Endothelial cell of umbilical vein (primary cell): ENCODE results near the gene RIPOR3.
A peak's percentile ranks its signal among the peaks of the same experiment; 100 is the strongest.

Source experiments
- CTCF ChIP-seq, 2 donors: IDR thresholded peaks; 1 replicate in 1 of 2; 2 replicates in 1 of 2; pipeline ENCODE4 v1.5.1; 2011; ENCODE audit warnings: low read length in 2 of 2, mild to moderate bottlenecking in 2 of 2, moderate library complexity in 2 of 2, control low read depth in 1 of 2, inconsistent platforms in 1 of 2, low read depth in 1 of 2; ENCODE audit not compliant: insufficient read depth in 1 of 2; ENCODE audit errors: extremely low read depth in 1 of 2
- EZH2 ChIP-seq: IDR thresholded peaks from 2 replicates; pipeline ENCODE4 v1.6.1; 2012; ENCODE audit warnings: borderline replicate concordance, low read depth, mild to moderate bottlenecking, moderate library complexity, low read length, inconsistent platforms; ENCODE audit not compliant: severe bottlenecking
- MAX ChIP-seq: IDR thresholded peaks from 2 replicates; pipeline ENCODE4 v1.6.1; 2011; ENCODE audit not compliant: insufficient read depth, insufficient read length
- POLR2A ChIP-seq: IDR thresholded peaks from 2 replicates; pipeline ENCODE4 v1.6.1; 2012; ENCODE audit warnings: low read depth, mild to moderate bottlenecking, control low read depth, low read length
- POLR2AphosphoS5 ChIP-seq: IDR thresholded peaks from 2 replicates; pipeline ENCODE4 v1.6.1; 2012; ENCODE audit warnings: low read depth, mild to moderate bottlenecking, control low read depth, low read length, moderate library complexity; ENCODE audit not compliant: insufficient read depth

GRCh38 chr20:50540620-50541605, 150.4 kb downstream of the RIPOR3 start:
- TF ChIP-seq POLR2AphosphoS5 (peak; percentile 95), POLR2A (peak; percentile 71), EZH2 (no peak), CTCF (IDR thresholded peaks at IDR 0.05; ENCODE audit: extremely low read depth in 1 of 2, insufficient read depth in 1 of 2, low read depth in 1 of 2, low read length in 2 of 2) (peak; percentile 10 to 14), MAX (no peak)
